WERI-Rb-1 (cell line): ENCODE measurements around the gene CCDC83.

ENCODE experiments used
- DNase-seq: peaks from one replicate; pipeline ENCODE4 v3.0.0-alpha.2; 2020
- H3K27ac ChIP-seq: fragments of 250-450 bp; sonication (Bioruptor Pico); 2 replicates; pipeline ENCODE4 v1.5.1; 2020; ENCODE audit warnings: mild to moderate bottlenecking, moderate library complexity
- H3K27me3 ChIP-seq: fragments of 250-450 bp; sonication (Bioruptor Pico); 2 replicates; pipeline ENCODE4 v1.5.1; 2021; ENCODE audit warnings: mild to moderate bottlenecking, low read depth, moderate library complexity; ENCODE audit not compliant: insufficient read depth, severe bottlenecking
- H3K36me3 ChIP-seq: fragments of 250-450 bp; sonication (Bioruptor Pico); 2 replicates; pipeline ENCODE4 v1.5.1; 2020; ENCODE audit warnings: mild to moderate bottlenecking, moderate library complexity
- H3K4me3 ChIP-seq: 2 replicates; pipeline ENCODE4 v1.5.1; 2011; ENCODE audit warnings: low read depth, mild to moderate bottlenecking, control low read depth, low read length
- H3K9me3 ChIP-seq: fragments of 250-450 bp; sonication (Bioruptor Pico); 2 replicates; pipeline ENCODE4 v1.5.1; 2021; ENCODE audit warnings: mild to moderate bottlenecking, moderate library complexity; ENCODE audit not compliant: severe bottlenecking
- CTCF ChIP-seq: IDR thresholded peaks from 2 replicates; pipeline ENCODE4 v1.5.1; 2011; ENCODE audit warnings: low read depth, mild to moderate bottlenecking, control low read depth, inconsistent platforms, low read length

Gene CCDC83

GRCh38 chr11:85934596-85935169 lies 79.5 kb downstream of the CCDC83 start:
- no peak overlapping the region for H3K27ac ChIP-seq
- H3K27me3 ChIP-seq = no peaks in the 10 kb centered on the region
- no peak for DNase-seq
- no peaks in the 10 kb centered on the region for H3K36me3 ChIP-seq
- no peak overlapping the region for H3K4me3 ChIP-seq
- no peaks in the 10 kb centered on the region for H3K9me3 ChIP-seq
- no peak for TF ChIP-seq CTCF

GRCh38 chr11:85935751-85936150 lies 80.6 kb downstream of the CCDC83 start:
- Histone ChIP-seq H3K9me3 (no peaks in the 10 kb centered on the region), H3K4me3 (no peak overlapping the region), H3K36me3 (no peaks in the 10 kb centered on the region), H3K27me3 (no peaks in the 10 kb centered on the region), H3K27ac (no peak overlapping the region)
- TF ChIP-seq CTCF = no peak
- DNase-seq = no peak

GRCh38 chr11:85937835-85938234 lies 82.7 kb downstream of the CCDC83 start:
- H3K27me3 ChIP-seq = no peaks in the 10 kb centered on the region
- DNase-seq = no peak
- TF ChIP-seq CTCF = no peak
- H3K9me3 ChIP-seq = no peaks in the 10 kb centered on the region
- H3K4me3 ChIP-seq = no peak overlapping the region
- no peaks in the 10 kb centered on the region for H3K36me3 ChIP-seq
- H3K27ac ChIP-seq = no peak overlapping the region

- Histone ChIP-seq H3K9me3 (no peaks in the 10 kb centered on the region), H3K4me3 (no peak overlapping the region), H3K36me3 (no peaks in the 10 kb centered on the region), H3K27me3 (no peaks in the 10 kb centered on the region), H3K27ac (no peak overlapping the region)
- TF ChIP-seq CTCF = no peak
- no peak for DNase-seq
Measured at GRCh38 chr11:85939099-85940015, 84.2 kb downstream of the CCDC83 start.

- TF ChIP-seq CTCF = peak; percentile 79
- no peaks in the 10 kb centered on the region for H3K9me3 ChIP-seq
- peak; percentile 65 for DNase-seq
- H3K27me3 ChIP-seq = no peaks in the 10 kb centered on the region
- H3K4me3 ChIP-seq = no peak overlapping the region
- no peak overlapping the region for H3K27ac ChIP-seq
- no peaks in the 10 kb centered on the region for H3K36me3 ChIP-seq
Measured at GRCh38 chr11:85941380-85941973, 86.3 kb downstream of the CCDC83 start.
